ENCODE results near the gene MOV10L1. TPM values are rescaled to one million over a fixed set of nuclear protein-coding genes. Genes with fewer than 3 reads are reported as not detected.

MOV10L1 gene
- total and polyA plus RNA-seq, 9 of the 15 experiments (the other 6 are each of a cell fraction or from before 2014, with no cell fraction given), result 0.06 to 0.43 (median 0.15) TPM

DNA sequence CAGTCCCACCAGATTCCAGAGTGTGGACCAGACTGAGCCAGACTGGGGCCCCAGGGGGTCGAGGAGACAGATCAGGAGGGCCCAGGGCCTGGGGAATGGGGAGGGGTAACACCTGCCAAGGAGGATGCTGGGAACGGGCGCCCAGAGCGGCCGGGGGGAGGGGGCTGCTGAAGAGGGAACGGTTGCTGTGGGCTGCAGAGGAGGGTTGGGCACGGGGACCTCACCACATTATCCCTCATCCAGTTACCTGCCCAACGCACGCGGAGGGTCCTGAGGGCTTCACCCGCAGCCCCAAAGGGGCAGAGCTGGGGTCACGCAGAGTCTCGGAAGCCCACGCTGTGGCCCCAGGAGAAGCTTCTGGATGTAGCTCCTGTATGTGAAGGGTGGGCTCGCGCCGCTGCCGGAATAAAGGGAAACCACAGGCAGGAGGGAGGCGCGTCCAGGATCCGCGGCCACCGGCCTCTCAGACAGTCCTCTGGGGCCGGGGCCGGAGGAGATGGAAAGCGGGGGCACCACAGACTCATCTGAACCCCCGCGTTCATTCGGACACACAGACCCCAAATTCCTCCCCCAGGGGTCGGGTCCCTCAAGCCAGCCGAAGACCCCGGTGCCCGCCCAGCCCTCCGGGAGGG, 110.1 kb downstream of the MOV10L1 start:
- FAIRE-seq (no peak), ATAC-seq (peak; percentile 47), DNase-seq (ENCODE audit: extremely low read depth in 1 of 4, low spot score in 3 of 4) (no peak)
- H3K9me3 ChIP-seq (replicated peaks; ENCODE audit: control insufficient read depth, insufficient read depth, low read depth, low read length), result peaks cover 3% of the 10 kb centered on the region; the same call in 1 of the 2 replicates
- intact Hi-C loops (cut with micrococcal nuclease) (no loop called here), in situ Hi-C loops (cut with MboI) (no loop called here)
- POLR2A ChIA-PET, result no interaction called here
- H3K79me2 ChIP-seq (ENCODE audit: control insufficient read depth, insufficient read depth, low read length), result peaks cover 20% of the 10 kb centered on the region
- H3K4me1 ChIP-seq (replicated peaks in 1 of 2; ENCODE audit: control insufficient read depth in 2 of 2, insufficient read depth in 2 of 2, low read length in 2 of 2), result peaks cover 5 to 39% of the 10 kb centered on the region in 2 experiments; a peak in 3 of 5 replicates
- no peaks in the 10 kb centered on the region for H3K9me1 ChIP-seq (ENCODE audit: control insufficient read depth, insufficient read depth, low read length)
- H3K9ac ChIP-seq (ENCODE audit: insufficient read depth in 1 of 2, low read depth in 2 of 2, low read length in 2 of 2), result peak overlapping the region; percentile 70 to 90; a peak in 3 of 4 replicates
- H3K27ac ChIP-seq (ENCODE audit: extremely low read depth, low read depth, low read length), result peak overlapping the region; percentile 63
- no peak overlapping the region; the same call in 1 of the 2 replicates for H2AFZ ChIP-seq (ENCODE audit: low read depth, low read length)
- 52% methylated on average over 7 of the region's 34 CpGs for WGBS (ENCODE audit: insufficient coverage, low coverage, missing lambda C conversion rate)
- BruUV-seq (replicated peaks), result no TSS peak
- H3K4me2 ChIP-seq (ENCODE audit: insufficient read depth, low read length), result peak overlapping the region; percentile 66; the same call in 1 of the 2 replicates
- H3K36me3 ChIP-seq (ENCODE audit: control insufficient read depth, insufficient read depth, low read length), result peaks cover 40% of the 10 kb centered on the region; the same call in 1 of the 3 replicates
- CTCF ChIA-PET (ENCODE audit: low intra/inter-chr PET ratio), result no interaction called here
- no peaks in the 10 kb centered on the region for H3K27me3 ChIP-seq (ENCODE audit: control insufficient read depth in 2 of 2, insufficient read depth in 2 of 2, low read length in 2 of 2)
- peak overlapping the region; percentile 56 for H3K4me3 ChIP-seq
- H4K20me1 ChIP-seq (replicated peaks; ENCODE audit: control insufficient read depth, insufficient read depth, low read length), result no peaks in the 10 kb centered on the region
- TF ChIP-seq PTTG1 (tag; IDR thresholded peaks at IDR 0.05; ENCODE audit: low read depth), result no peak
- peak; percentile 29 for TF ChIP-seq CCNT2 (IDR thresholded peaks at IDR 0.05; ENCODE audit: borderline replicate concordance, extremely low read depth, insufficient read length, low read depth, low read length)
- TF ChIP-seq ATF7 (IDR thresholded peaks at IDR 0.05), result no peak
- TF ChIP-seq, protein P1, sequence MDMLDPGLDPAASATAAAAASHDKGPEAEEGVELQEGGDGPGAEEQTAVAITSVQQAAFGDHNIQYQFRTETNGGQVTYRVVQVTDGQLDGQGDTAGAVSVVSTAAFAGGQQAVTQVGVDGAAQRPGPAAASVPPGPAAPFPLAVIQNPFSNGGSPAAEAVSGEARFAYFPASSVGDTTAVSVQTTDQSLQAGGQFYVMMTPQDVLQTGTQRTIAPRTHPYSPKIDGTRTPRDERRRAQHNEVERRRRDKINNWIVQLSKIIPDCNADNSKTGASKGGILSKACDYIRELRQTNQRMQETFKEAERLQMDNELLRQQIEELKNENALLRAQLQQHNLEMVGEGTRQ (CRISPR knock-in tag; IDR thresholded peaks at IDR 0.05), result no peak
- TF ChIP-seq, protein P2, sequence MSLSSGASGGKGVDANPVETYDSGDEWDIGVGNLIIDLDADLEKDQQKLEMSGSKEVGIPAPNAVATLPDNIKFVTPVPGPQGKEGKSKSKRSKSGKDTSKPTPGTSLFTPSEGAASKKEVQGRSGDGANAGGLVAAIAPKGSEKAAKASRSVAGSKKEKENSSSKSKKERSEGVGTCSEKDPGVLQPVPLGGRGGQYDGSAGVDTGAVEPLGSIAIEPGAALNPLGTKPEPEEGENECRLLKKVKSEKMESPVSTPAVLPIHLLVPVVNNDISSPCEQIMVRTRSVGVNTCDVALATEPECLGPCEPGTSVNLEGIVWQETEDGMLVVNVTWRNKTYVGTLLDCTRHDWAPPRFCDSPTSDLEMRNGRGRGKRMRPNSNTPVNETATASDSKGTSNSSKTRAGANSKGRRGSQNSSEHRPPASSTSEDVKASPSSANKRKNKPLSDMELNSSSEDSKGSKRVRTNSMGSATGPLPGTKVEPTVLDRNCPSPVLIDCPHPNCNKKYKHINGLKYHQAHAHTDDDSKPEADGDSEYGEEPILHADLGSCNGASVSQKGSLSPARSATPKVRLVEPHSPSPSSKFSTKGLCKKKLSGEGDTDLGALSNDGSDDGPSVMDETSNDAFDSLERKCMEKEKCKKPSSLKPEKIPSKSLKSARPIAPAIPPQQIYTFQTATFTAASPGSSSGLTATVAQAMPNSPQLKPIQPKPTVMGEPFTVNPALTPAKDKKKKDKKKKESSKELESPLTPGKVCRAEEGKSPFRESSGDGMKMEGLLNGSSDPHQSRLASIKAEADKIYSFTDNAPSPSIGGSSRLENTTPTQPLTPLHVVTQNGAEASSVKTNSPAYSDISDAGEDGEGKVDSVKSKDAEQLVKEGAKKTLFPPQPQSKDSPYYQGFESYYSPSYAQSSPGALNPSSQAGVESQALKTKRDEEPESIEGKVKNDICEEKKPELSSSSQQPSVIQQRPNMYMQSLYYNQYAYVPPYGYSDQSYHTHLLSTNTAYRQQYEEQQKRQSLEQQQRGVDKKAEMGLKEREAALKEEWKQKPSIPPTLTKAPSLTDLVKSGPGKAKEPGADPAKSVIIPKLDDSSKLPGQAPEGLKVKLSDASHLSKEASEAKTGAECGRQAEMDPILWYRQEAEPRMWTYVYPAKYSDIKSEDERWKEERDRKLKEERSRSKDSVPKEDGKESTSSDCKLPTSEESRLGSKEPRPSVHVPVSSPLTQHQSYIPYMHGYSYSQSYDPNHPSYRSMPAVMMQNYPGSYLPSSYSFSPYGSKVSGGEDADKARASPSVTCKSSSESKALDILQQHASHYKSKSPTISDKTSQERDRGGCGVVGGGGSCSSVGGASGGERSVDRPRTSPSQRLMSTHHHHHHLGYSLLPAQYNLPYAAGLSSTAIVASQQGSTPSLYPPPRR (CRISPR knock-in tag; IDR thresholded peaks at IDR 0.05; ENCODE audit: borderline replicate concordance), result no peak
- peak; percentile 47; the same call in 1 of the 2 replicates for TF ChIP-seq POLR2A (conservative IDR thresholded peaks at IDR 0.05)
- peak; percentile 58; the same call in 1 of the 2 replicates for TF ChIP-seq SUPT5H (IDR thresholded peaks at IDR 0.05)
- TF ChIP-seq KAT7 (CRISPR knock-in tag; IDR thresholded peaks at IDR 0.05; ENCODE audit: borderline replicate concordance), result no peak
- no peak for TF ChIP-seq BCOR (IDR thresholded peaks at IDR 0.05)
- no peak for TF ChIP-seq ZNF586 (CRISPR knock-in tag; conservative IDR thresholded peaks at IDR 0.05)
- no peak for TF ChIP-seq RBM14 (IDR thresholded peaks at IDR 0.05; ENCODE audit: borderline replicate concordance, insufficient read depth, low read depth, low read length)
- no peak for TF ChIP-seq RB1 (IDR thresholded peaks at IDR 0.05; ENCODE audit: low read depth)
- TF ChIP-seq, protein P3, sequence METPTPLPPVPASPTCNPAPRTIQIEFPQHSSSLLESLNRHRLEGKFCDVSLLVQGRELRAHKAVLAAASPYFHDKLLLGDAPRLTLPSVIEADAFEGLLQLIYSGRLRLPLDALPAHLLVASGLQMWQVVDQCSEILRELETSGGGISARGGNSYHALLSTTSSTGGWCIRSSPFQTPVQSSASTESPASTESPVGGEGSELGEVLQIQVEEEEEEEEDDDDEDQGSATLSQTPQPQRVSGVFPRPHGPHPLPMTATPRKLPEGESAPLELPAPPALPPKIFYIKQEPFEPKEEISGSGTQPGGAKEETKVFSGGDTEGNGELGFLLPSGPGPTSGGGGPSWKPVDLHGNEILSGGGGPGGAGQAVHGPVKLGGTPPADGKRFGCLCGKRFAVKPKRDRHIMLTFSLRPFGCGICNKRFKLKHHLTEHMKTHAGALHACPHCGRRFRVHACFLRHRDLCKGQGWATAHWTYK (CRISPR knock-in tag; IDR thresholded peaks at IDR 0.05), result no peak
- TF ChIP-seq EGR1 (conservative IDR thresholded peaks at IDR 0.05), result no peak
- TF ChIP-seq SP2 (IDR thresholded peaks at IDR 0.05; ENCODE audit: extremely low read depth, low read depth, low read length, poor library complexity, severe bottlenecking), result no peak
- TF ChIP-seq POLR2G (IDR thresholded peaks at IDR 0.05; ENCODE audit: low read depth, low read length), result peak; percentile 67; the same call in 1 of the 2 replicates

Measured in K562 (cell line).